Measurements from ENCODE around the gene FLYWCH1.
"Not testable (repeated sequence)": the region's sequence is repeated elsewhere in the genome, so short reads cannot be mapped to it uniquely, and the experiment has no call there.

FLYWCH1 gene

GRCh38 chr16:2905988-2906387 lies 5.7 kb upstream of the FLYWCH1 start:
- Histone ChIP-seq H3K79me2 (ENCODE audit: insufficient read depth, low read length) (no peaks in the 10 kb centered on the region), H3K9me2 (replicated peaks; ENCODE audit: low read depth, low read length) (no peaks in the 10 kb centered on the region), H3K27me3 (ENCODE audit: insufficient read depth, low read length, poor library complexity, severe bottlenecking) (no peaks in the 10 kb centered on the region), H3K9me3 (ENCODE audit: insufficient read depth, low read depth, low read length) (no peaks in the 10 kb centered on the region), H3F3A (ENCODE audit: low read depth) (no peaks in the 10 kb centered on the region), H3K4me3 (ENCODE audit: low read length, poor library complexity, severe bottlenecking) (no peak overlapping the region), H3K4me2 (ENCODE audit: low read depth, low read length, poor library complexity, severe bottlenecking) (no peak overlapping the region), H2AFZ (ENCODE audit: low read length) (no peak overlapping the region), H3K4me1 (ENCODE audit: insufficient read depth, low read length, poor library complexity, severe bottlenecking) (peaks cover 3% of the 10 kb centered on the region), H3K9ac (ENCODE audit: low read depth, low read length, poor library complexity, severe bottlenecking) (no peak overlapping the region), H4K20me1 (ENCODE audit: insufficient read depth, low read length, poor library complexity, severe bottlenecking) (no peaks in the 10 kb centered on the region), H3K36me3 (ENCODE audit: insufficient read depth, low read length) (no peaks in the 10 kb centered on the region)
- TF ChIP-seq CTCF (conservative IDR thresholded peaks at IDR 0.05; ENCODE audit: low read length) (no peak), EZH2phosphoT487 (IDR thresholded peaks at IDR 0.05; ENCODE audit: borderline replicate concordance) (no peak)

GRCh38 chr16:2907084-2907753 lies 4.5 kb upstream of the FLYWCH1 start:
- not testable (repeated sequence) for H3K4me1 ChIP-seq (ENCODE audit: insufficient read depth, low read length, poor library complexity, severe bottlenecking); H3K9ac ChIP-seq (ENCODE audit: low read depth, low read length, poor library complexity, severe bottlenecking); H3K27me3 ChIP-seq (ENCODE audit: insufficient read depth, low read length, poor library complexity, severe bottlenecking); H3F3A ChIP-seq (ENCODE audit: low read depth); H3K9me2 ChIP-seq (replicated peaks; ENCODE audit: low read depth, low read length); H3K4me2 ChIP-seq (ENCODE audit: low read depth, low read length, poor library complexity, severe bottlenecking); H3K36me3 ChIP-seq (ENCODE audit: insufficient read depth, low read length); H4K20me1 ChIP-seq (ENCODE audit: insufficient read depth, low read length, poor library complexity, severe bottlenecking); H2AFZ ChIP-seq (ENCODE audit: low read length); H3K4me3 ChIP-seq (ENCODE audit: low read length, poor library complexity, severe bottlenecking); H3K79me2 ChIP-seq (ENCODE audit: insufficient read depth, low read length); H3K9me3 ChIP-seq (ENCODE audit: insufficient read depth, low read depth, low read length)
- TF ChIP-seq CTCF (conservative IDR thresholded peaks at IDR 0.05; ENCODE audit: low read length): peak; percentile 44

GRCh38 chr16:2910441-2910969 lies 1.2 kb upstream of the FLYWCH1 start:
- H3K4me1 ChIP-seq (ENCODE audit: insufficient read depth, low read length, poor library complexity, severe bottlenecking): peaks cover 9% of the 10 kb centered on the region
- H3K9ac ChIP-seq (ENCODE audit: low read depth, low read length, poor library complexity, severe bottlenecking): no peak overlapping the region
- H3K27me3 ChIP-seq (ENCODE audit: insufficient read depth, low read length, poor library complexity, severe bottlenecking): no peaks in the 10 kb centered on the region
- peaks cover 9% of the 10 kb centered on the region; the same call in 1 of the 2 replicates for H3K79me2 ChIP-seq (ENCODE audit: insufficient read depth, low read length)
- no peaks in the 10 kb centered on the region for H3F3A ChIP-seq (ENCODE audit: low read depth)
- H2AFZ ChIP-seq (ENCODE audit: low read length): no peak overlapping the region
- no peaks in the 10 kb centered on the region for H4K20me1 ChIP-seq (ENCODE audit: insufficient read depth, low read length, poor library complexity, severe bottlenecking)
- no peaks in the 10 kb centered on the region for H3K9me3 ChIP-seq (ENCODE audit: insufficient read depth, low read depth, low read length)
- no peak overlapping the region for H3K4me2 ChIP-seq (ENCODE audit: low read depth, low read length, poor library complexity, severe bottlenecking)
- no peaks in the 10 kb centered on the region for H3K36me3 ChIP-seq (ENCODE audit: insufficient read depth, low read length)
- no peaks in the 10 kb centered on the region for H3K9me2 ChIP-seq (replicated peaks; ENCODE audit: low read depth, low read length)
- TF ChIP-seq EZH2phosphoT487 (IDR thresholded peaks at IDR 0.05; ENCODE audit: borderline replicate concordance): no peak
- TF ChIP-seq CTCF (conservative IDR thresholded peaks at IDR 0.05; ENCODE audit: low read length): no peak
- H3K4me3 ChIP-seq (ENCODE audit: low read length, poor library complexity, severe bottlenecking): no peak overlapping the region

Measured in Loucy (cell line).